ENCODE measurements around the gene RNF32. TPM values are rescaled to one million over a fixed set of nuclear protein-coding genes. Genes with fewer than 3 reads are reported as not detected.

RNF32 gene
- total RNA-seq, 3 donors from 2014 or later = 2.0 to 3.7 (median 3.5) TPM

- H3K9me3 ChIP-seq = no peaks in the 10 kb centered on the region
- TF ChIP-seq CTCF (IDR thresholded peaks at IDR 0.05) = no peak
- H3K4me1 ChIP-seq (ENCODE audit: low read depth) = no peaks in the 10 kb centered on the region
- no peak overlapping the region for H3K4me3 ChIP-seq
- ATAC-seq = no peak
- intact Hi-C loops (cut with DNase I, micrococcal nuclease) = no loop called here
- H3K36me3 ChIP-seq (ENCODE audit: low read depth) = no peaks in the 10 kb centered on the region
- DNase-seq = no peak
Measured at GRCh38 chr7:156673902-156674301, 33.3 kb downstream of the RNF32 start.

- no peak for TF ChIP-seq CTCF (IDR thresholded peaks at IDR 0.05)
- Histone ChIP-seq H3K9me3 (no peaks in the 10 kb centered on the region), H3K36me3 (ENCODE audit: low read depth) (no peaks in the 10 kb centered on the region), H3K4me1 (ENCODE audit: low read depth) (no peaks in the 10 kb centered on the region), H3K4me3 (no peak overlapping the region)
- DNase-seq (no peak), ATAC-seq (no peak)
- intact Hi-C loops (cut with DNase I, micrococcal nuclease) = no loop called here
Measured at GRCh38 chr7:156675721-156676120, 35.1 kb downstream of the RNF32 start.

- ATAC-seq = no peak
Measured at GRCh38 chr7:156676263-156676662, 35.7 kb downstream of the RNF32 start.

DNA sequence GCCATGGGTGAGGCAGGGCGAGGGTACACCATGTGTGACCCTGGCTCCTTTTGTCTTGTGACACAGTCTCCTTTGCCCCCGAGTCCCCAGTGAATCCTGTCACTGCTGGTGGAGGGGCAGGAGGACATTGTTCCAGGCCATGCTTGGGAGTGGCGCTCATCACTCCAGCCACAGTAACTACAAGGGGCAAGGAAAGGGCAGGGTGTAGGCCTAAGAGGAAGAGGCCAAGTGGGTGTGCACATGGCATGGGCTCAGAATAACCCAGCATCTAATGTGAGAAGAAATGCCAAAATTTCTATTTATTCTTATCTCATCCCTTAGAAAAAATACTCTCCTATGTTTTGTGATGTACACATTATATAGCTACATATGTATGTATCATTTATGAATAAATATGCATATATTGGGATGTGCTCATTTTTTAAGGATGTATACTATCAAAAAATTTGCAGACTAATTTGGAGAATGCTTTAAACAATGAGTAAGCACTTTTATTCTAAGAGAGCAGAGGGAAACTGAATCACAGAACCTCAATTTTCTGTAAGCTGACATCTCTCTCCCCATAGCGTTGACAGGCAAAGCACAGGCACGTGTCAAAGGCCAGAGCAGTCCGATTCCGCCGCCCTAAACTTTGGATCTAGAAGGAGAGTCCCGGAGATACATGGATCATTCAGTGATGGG lies 36.9 kb downstream of the RNF32 start:
- no peaks in the 10 kb centered on the region for H3K9me3 ChIP-seq
- H3K4me3 ChIP-seq = no peak overlapping the region
- H3K36me3 ChIP-seq (ENCODE audit: low read depth) = no peaks in the 10 kb centered on the region
- intact Hi-C loops (cut with DNase I, micrococcal nuclease) = no loop called here
- no peak for DNase-seq
- H3K4me1 ChIP-seq (ENCODE audit: low read depth) = no peaks in the 10 kb centered on the region
- no peak for TF ChIP-seq CTCF (IDR thresholded peaks at IDR 0.05)
- no peak for ATAC-seq

More at GRCh38 chr7:156676263-156676662, 35.7 kb downstream of the RNF32 start:
- TF ChIP-seq CTCF (IDR thresholded peaks at IDR 0.05) = no peak
- Histone ChIP-seq H3K4me3 (no peak overlapping the region), H3K9me3 (no peaks in the 10 kb centered on the region), H3K4me1 (ENCODE audit: low read depth) (no peaks in the 10 kb centered on the region), H3K36me3 (ENCODE audit: low read depth) (no peaks in the 10 kb centered on the region)
- intact Hi-C loops (cut with DNase I, micrococcal nuclease) = no loop called here
- no peak for DNase-seq

GRCh38 chr7:156680281-156680680 lies 39.7 kb downstream of the RNF32 start:
- ATAC-seq = no peak
- Histone ChIP-seq H3K4me3 (no peak overlapping the region), H3K36me3 (ENCODE audit: low read depth) (no peaks in the 10 kb centered on the region), H3K4me1 (ENCODE audit: low read depth) (no peaks in the 10 kb centered on the region), H3K9me3 (no peaks in the 10 kb centered on the region)
- intact Hi-C loops (cut with DNase I, micrococcal nuclease) = no loop called here
- DNase-seq = no peak
- no peak for TF ChIP-seq CTCF (IDR thresholded peaks at IDR 0.05)

DNA sequence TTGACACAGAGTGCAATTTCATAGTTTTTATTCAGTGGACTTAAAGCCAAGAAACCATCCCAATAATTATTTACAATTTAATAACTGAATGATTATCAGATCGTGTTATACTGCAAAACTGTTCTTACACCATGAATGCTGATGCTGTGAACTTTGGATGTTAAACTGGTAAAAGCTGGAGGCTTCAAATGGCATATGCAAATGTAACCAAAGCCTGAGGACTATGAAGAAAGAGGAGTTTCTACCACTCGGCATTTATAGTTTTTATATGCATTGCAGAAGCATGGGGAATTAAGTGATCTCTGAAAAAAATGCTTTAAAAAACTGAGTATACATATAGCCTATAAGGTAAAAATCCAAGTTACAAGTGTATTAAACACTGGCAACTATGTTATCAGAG lies 42.4 kb downstream of the RNF32 start:
- no peak overlapping the region for H3K4me3 ChIP-seq
- no peaks in the 10 kb centered on the region for H3K9me3 ChIP-seq
- DNase-seq = no peak
- H3K4me1 ChIP-seq (ENCODE audit: low read depth) = no peaks in the 10 kb centered on the region
- intact Hi-C loops (cut with DNase I, micrococcal nuclease) = no loop called here
- TF ChIP-seq CTCF (IDR thresholded peaks at IDR 0.05) = no peak
- ATAC-seq = no peak
- no peaks in the 10 kb centered on the region for H3K36me3 ChIP-seq (ENCODE audit: low read depth)

Measured in mucosa of descending colon (tissue), 3 donors.